ENCODE measurements around the gene CRTAC1. TPM values are rescaled to one million over a fixed set of nuclear protein-coding genes. Genes with fewer than 3 reads are reported as not detected.

The CRTAC1 gene
- polyA plus RNA-seq, 1 experiment, result not detected

- ChIA-PET CTCF (no interaction called here), POLR2A (no interaction called here)
- no peak overlapping the region for H3K4me3 ChIP-seq (ENCODE audit: low read depth, low read length)
- no peak for DNase-seq (ENCODE audit: low read depth, low spot score)
- no peaks in the 10 kb centered on the region for H3K9me3 ChIP-seq (ENCODE audit: control insufficient read depth, insufficient read depth, low read length)
- no peak overlapping the region for H3K27ac ChIP-seq (ENCODE audit: low read depth, low read length)
- no peak for TF ChIP-seq CTCF (IDR thresholded peaks at IDR 0.05; ENCODE audit: low read depth, low read length)
- peaks cover 3% of the 10 kb centered on the region for H3K27me3 ChIP-seq (ENCODE audit: control insufficient read depth, insufficient read depth, low read length)
Observed at GRCh38 chr10:97907830-97908229, 122.6 kb downstream of the CRTAC1 start.

DNA sequence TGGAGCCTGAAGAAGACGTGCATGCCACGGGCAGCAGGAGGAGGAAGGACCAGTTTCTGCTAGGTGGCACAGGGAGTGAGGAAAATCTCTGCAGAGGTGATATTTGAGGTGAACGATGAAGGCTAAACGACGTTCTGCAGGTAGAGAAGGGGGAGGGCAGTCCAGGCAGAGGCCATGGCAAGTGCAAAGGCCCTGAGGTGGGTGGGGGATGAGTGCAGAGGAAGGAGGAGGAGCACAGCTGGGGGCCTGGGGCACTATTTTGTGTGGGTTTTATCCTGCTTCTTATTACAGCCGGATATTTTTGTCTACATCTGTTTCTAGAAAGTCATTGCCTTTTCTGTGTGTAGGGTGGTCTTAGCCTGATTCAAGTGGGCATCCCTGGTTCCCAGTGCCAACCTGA is 123.2 kb downstream of the CRTAC1 start:
- CTCF ChIA-PET, result interaction anchor here (0.6 kb wide), 1 partner anchor 362 kb away, joined by 9 read pairs; no protein-coding TSS in a partner anchor
- no peak for TF ChIP-seq CTCF (IDR thresholded peaks at IDR 0.05; ENCODE audit: low read depth, low read length)
- no peak overlapping the region for H3K27ac ChIP-seq (ENCODE audit: low read depth, low read length)
- POLR2A ChIA-PET, result no interaction called here
- DNase-seq (ENCODE audit: low read depth, low spot score), result no peak
- H3K27me3 ChIP-seq (ENCODE audit: control insufficient read depth, insufficient read depth, low read length), result peaks cover 7% of the 10 kb centered on the region
- no peaks in the 10 kb centered on the region for H3K9me3 ChIP-seq (ENCODE audit: control insufficient read depth, insufficient read depth, low read length)
- no peak overlapping the region for H3K4me3 ChIP-seq (ENCODE audit: low read depth, low read length)

DNA sequence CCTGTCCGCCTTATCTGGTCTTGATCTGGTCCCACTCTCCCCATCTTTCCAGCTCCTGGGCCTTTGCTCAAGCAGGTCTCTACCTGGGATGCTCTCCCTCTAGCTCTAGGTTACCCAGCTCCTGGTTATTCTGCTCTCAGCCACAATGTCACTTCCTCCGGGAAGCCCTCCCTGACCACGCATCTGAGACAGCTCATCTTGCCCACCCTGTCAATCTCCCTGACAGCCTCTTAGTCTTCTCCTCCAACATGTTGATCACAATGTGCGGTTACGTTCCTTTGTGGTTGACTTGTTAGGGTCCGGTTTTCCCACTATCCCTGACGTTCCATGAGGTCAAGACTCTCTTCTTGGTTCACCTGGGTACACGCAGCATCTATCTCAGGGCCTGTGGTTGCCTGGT is 125.1 kb downstream of the CRTAC1 start:
- DNase-seq (ENCODE audit: low read depth, low spot score), result no peak
- peaks cover 7% of the 10 kb centered on the region for H3K27me3 ChIP-seq (ENCODE audit: control insufficient read depth, insufficient read depth, low read length)
- ChIA-PET CTCF (interaction anchor here (0.9 kb wide), 1 partner anchor 10 kb away, joined by 3 read pairs; no protein-coding TSS in a partner anchor), POLR2A (no interaction called here)
- no peak overlapping the region for H3K4me3 ChIP-seq (ENCODE audit: low read depth, low read length)
- TF ChIP-seq CTCF (IDR thresholded peaks at IDR 0.05; ENCODE audit: low read depth, low read length), result no peak
- H3K9me3 ChIP-seq (ENCODE audit: control insufficient read depth, insufficient read depth, low read length), result no peaks in the 10 kb centered on the region
- H3K27ac ChIP-seq (ENCODE audit: low read depth, low read length), result no peak overlapping the region

GRCh38 chr10:97904576-97904975 is 125.8 kb downstream of the CRTAC1 start:
- DNase-seq (ENCODE audit: low read depth, low spot score), result no peak
- peaks cover 7% of the 10 kb centered on the region for H3K27me3 ChIP-seq (ENCODE audit: control insufficient read depth, insufficient read depth, low read length)
- POLR2A ChIA-PET, result no interaction called here
- H3K27ac ChIP-seq (ENCODE audit: low read depth, low read length), result no peak overlapping the region
- no peak overlapping the region for H3K4me3 ChIP-seq (ENCODE audit: low read depth, low read length)
- CTCF ChIA-PET, result interaction anchor here (0.7 to 0.9 kb wide), 2 partner anchors 10 to 138 kb away, joined by 3 to 4 read pairs; no protein-coding TSS in a partner anchor
- no peaks in the 10 kb centered on the region for H3K9me3 ChIP-seq (ENCODE audit: control insufficient read depth, insufficient read depth, low read length)
- no peak for TF ChIP-seq CTCF (IDR thresholded peaks at IDR 0.05; ENCODE audit: low read depth, low read length)

DNA sequence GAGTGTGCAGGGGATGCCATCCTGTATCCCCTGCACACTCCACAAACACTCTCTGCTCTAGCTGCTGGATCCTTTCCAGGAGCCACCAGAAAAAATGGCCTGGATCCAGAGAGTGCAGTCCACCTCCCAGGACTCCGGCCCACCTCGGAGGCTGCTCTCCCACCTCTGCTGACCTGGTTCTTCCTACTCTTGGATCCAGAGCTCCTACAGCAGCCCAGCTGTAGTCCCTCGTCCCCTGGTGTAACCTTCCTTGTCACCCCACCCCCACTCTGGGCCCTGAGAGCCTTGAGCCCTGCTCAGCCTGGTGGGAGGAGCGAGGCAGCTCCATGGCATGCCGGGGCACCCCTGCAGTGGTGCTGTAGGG is 126.4 kb downstream of the CRTAC1 start:
- DNase-seq (ENCODE audit: low read depth, low spot score), result no peak

More for the DNA sequence above, 126.4 kb downstream of the CRTAC1 start:
- ChIA-PET POLR2A (no interaction called here), CTCF (no interaction called here)
- H3K27ac ChIP-seq (ENCODE audit: low read depth, low read length), result no peak overlapping the region
- TF ChIP-seq CTCF (IDR thresholded peaks at IDR 0.05; ENCODE audit: low read depth, low read length), result no peak
- H3K27me3 ChIP-seq (ENCODE audit: control insufficient read depth, insufficient read depth, low read length), result peaks cover 7% of the 10 kb centered on the region
- H3K4me3 ChIP-seq (ENCODE audit: low read depth, low read length), result no peak overlapping the region
- H3K9me3 ChIP-seq (ENCODE audit: control insufficient read depth, insufficient read depth, low read length), result no peaks in the 10 kb centered on the region
